IPS DF 6.9 (cell line): ENCODE results near the gene AGBL4.

Source experiments
- DNase-seq: peaks from one replicate; pipeline ENCODE4 v3.0.0-alpha.2; 2013; ENCODE audit warnings: low read depth, low spot score
- H3K27ac ChIP-seq: one replicate; pipeline ENCODE4 v1.5.1; 2013; ENCODE audit warnings: low read length, control low read depth
- H3K27me3 ChIP-seq: 2 replicates; pipeline ENCODE4 v1.6.1; 2013; ENCODE audit warnings: mild to moderate bottlenecking, low read length; ENCODE audit not compliant: control insufficient read depth, insufficient read depth
- H3K36me3 ChIP-seq: 2 replicates; pipeline ENCODE4 v1.6.1; 2013; ENCODE audit warnings: low read length; ENCODE audit not compliant: control insufficient read depth, insufficient read depth
- H3K4me1 ChIP-seq: 2 replicates; pipeline ENCODE4 v1.6.1; 2013; ENCODE audit warnings: low read length; ENCODE audit not compliant: control insufficient read depth, insufficient read depth
- H3K4me3 ChIP-seq: 2 replicates; pipeline ENCODE4 v1.5.1; 2013; ENCODE audit warnings: mild to moderate bottlenecking, low read length
- H3K9me3 ChIP-seq: 2 replicates; pipeline ENCODE4 v1.6.1; 2013; ENCODE audit warnings: low read length, inconsistent platforms; ENCODE audit not compliant: control insufficient read depth, insufficient read depth
- whole genome bisulfite sequencing: extraction: QIAGEN DNeasy Blood & Tissue Kit; methylation state at CpG from one replicate; pipeline ENCODE4 v1.1.7; 2013; ENCODE audit warnings: mixed read lengths, missing lambda C conversion rate; ENCODE audit not compliant: insufficient read length, insufficient coverage; 5-methylcytosine and 5-hydroxymethylcytosine counted together

AGBL4 gene

DNA sequence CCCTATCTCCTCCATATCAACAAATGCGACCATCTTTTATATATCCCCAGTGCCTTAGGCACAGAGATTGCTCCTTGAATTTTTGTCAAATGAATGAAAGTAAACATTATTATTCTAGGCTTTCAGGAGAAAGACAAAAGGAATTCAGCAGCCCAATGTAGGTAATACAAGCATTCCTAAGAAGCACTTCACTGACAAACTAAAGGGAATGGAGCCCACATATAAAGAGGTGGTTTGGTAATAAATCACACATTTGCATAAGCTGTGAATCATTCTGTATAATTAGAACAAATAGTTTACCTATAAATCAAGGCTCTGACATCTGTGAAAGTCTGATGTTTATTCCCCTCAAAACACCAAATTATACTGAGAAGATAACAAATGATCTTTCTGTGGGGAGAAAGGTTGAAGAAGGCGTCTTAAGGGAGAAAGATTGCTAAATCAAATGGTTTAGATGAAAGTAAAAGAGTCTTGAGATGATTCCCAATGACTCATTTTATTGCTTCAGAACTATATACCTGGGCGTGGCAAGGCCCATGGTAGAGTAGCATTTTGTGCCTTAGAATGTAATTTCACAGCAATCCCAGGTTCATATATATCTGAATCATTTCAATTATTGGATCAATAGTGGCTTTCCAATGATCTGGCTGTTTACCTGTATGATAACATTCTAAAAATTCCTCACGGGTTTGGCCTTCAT lies 558.1 kb downstream of the AGBL4 start:
- no peaks in the 10 kb centered on the region for H3K36me3 ChIP-seq
- no peaks in the 10 kb centered on the region for H3K4me1 ChIP-seq
- no peaks in the 10 kb centered on the region for H3K27me3 ChIP-seq
- no peak for DNase-seq
- peaks cover 2% of the 10 kb centered on the region; the same call in 1 of the 2 replicates for H3K9me3 ChIP-seq
- H3K4me3 ChIP-seq = no peak overlapping the region
- H3K27ac ChIP-seq = no peak overlapping the region
- no CpG with 5 or more reads among the region's 4 CpGs for WGBS

DNA sequence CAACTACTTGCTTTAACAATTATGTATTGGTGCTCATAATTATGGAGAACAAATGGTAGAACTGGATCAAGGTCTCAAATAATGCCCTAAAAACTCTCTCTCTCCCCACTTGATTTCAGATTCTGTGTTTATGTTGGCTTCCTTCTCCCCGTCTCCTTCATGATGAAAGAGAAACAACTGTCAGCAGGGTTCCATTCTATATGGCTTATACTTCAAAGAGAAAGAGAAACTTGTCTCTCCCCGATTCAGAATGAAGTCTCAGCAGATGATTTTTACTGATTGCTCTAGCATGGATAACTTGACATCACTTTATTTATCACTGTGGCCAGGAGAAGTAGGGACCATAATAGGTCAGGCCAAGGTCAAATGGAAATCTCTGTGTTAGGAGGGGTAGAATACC lies 575.6 kb downstream of the AGBL4 start:
- WGBS = no CpG with 5 or more reads among the region's 2 CpGs
- H3K9me3 ChIP-seq = peaks cover 9% of the 10 kb centered on the region

DNA sequence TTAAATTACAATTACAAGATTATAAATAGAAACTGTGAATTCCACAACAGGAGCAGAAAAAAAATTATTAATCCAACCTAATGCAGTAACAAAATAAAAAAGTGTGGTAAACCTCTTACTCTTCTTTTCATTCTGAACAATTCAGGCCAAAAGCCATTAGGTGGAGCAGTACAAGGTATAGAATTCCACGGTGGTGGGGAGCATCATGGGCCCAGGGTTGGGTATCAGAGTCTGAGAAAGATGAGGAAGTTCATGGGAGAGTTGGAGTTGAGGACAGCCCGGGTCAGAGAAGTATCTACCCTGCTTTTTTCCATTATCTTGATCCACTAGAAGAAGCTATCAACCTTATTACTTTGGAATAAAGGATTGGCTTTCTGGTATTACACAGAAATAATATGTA lies 586.9 kb downstream of the AGBL4 start:
- Histone ChIP-seq H3K36me3 (no peaks in the 10 kb centered on the region), H3K4me1 (no peaks in the 10 kb centered on the region), H3K27ac (no peak overlapping the region), H3K4me3 (no peak overlapping the region), H3K9me3 (peaks cover 1% of the 10 kb centered on the region), H3K27me3 (no peaks in the 10 kb centered on the region)
- no CpG with 5 or more reads among the region's 2 CpGs for WGBS
- DNase-seq = no peak

More for the DNA sequence above, 575.6 kb downstream of the AGBL4 start:
- H3K27ac ChIP-seq = no peak overlapping the region
- no peaks in the 10 kb centered on the region for H3K36me3 ChIP-seq
- no peaks in the 10 kb centered on the region for H3K4me1 ChIP-seq
- H3K27me3 ChIP-seq = no peaks in the 10 kb centered on the region
- no peak overlapping the region for H3K4me3 ChIP-seq
- no peak for DNase-seq

DNA sequence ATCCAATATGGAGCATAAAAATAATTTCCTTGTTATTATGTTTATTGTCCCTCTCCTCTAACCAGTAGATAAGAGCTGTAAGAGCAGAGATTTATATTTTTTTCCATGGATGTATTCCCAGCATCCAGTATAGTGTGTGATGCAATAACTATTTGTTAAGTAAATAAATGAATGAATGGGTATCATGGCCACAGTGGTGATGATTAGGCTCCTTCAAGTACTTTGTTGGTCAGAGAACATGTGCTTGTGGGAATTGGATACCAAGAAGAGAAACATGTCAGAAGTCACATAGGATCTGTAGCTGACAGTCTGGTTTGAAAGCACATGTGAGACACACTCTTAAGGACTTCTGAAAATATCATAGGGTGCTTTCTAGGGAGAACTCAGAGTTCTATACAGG lies 588.5 kb downstream of the AGBL4 start:
- no peak overlapping the region for H3K27ac ChIP-seq
- peaks cover 1% of the 10 kb centered on the region for H3K9me3 ChIP-seq
- H3K4me1 ChIP-seq = no peaks in the 10 kb centered on the region
- no peak overlapping the region for H3K4me3 ChIP-seq
- DNase-seq = no peak
- no peaks in the 10 kb centered on the region for H3K27me3 ChIP-seq
- no peaks in the 10 kb centered on the region for H3K36me3 ChIP-seq

DNA sequence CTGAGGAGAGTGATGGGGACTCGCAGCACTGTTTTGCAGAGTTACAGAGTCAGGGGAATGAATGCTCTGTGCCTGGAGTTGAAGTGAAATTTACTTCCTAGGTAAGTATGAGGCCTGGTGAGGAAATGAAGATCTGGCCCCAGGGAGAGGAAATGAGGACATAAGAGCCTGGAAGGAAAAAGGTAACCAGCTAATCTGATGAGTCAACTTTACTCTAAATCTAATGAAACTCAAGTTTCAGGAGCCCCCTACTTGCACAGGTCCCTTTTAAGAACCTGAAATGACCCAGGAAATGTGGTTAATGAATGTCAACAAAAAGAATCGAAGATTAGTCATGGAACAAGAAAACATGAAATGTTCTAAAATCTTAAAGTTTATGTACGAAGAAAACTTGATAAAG lies 599.0 kb downstream of the AGBL4 start:
- no peaks in the 10 kb centered on the region for H3K4me1 ChIP-seq
- no peak overlapping the region for H3K4me3 ChIP-seq
- H3K9me3 ChIP-seq = peaks cover 3% of the 10 kb centered on the region
- H3K27me3 ChIP-seq = no peaks in the 10 kb centered on the region
- no peak overlapping the region for H3K27ac ChIP-seq
- no peak for DNase-seq
- WGBS = no CpG with 5 or more reads among the region's 3 CpGs
- H3K36me3 ChIP-seq = no peaks in the 10 kb centered on the region

DNA sequence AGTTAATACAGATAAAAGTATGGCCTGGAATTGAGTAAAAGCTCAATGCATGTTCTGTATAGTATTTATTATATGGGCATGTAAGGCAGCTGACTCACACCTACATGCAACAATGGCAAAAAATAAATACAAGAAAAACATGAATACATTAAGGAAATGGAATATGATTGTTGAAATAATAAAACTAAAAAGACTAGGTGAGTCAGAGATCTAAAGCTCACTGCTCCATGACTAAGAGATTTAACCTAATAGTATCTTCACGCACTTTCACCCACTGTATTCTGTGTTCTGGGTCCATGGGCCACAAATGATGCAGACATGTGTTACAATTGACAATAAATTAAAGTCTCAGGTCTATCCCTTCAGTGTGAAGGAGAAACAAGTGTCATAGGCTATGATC lies 607.0 kb downstream of the AGBL4 start:
- no peak for DNase-seq
- H3K27me3 ChIP-seq = no peaks in the 10 kb centered on the region
- H3K4me1 ChIP-seq = no peaks in the 10 kb centered on the region
- no peak overlapping the region for H3K27ac ChIP-seq
- no peaks in the 10 kb centered on the region for H3K36me3 ChIP-seq
- H3K9me3 ChIP-seq = peaks cover 4% of the 10 kb centered on the region
- no peak overlapping the region for H3K4me3 ChIP-seq
- WGBS = no CpG with 5 or more reads among the region's 1 CpG

DNA sequence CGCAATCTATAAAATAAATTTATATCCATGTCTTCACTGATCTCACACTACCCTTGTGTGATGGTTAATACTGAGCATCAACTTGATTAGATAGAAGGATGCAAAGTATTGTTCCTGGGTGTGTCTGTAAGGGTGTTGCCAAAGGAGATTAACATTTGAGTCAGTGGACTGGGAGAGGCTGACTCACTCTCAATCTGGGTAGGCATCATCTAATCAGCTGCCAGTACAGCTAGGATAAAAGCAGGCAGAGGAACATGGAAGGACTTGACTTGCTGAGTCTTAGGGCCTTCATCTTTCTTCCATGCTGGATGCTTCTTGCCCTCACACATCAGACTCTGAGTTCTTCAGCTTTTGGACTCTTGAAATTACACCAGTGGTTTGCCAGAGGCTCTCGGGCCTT lies 615.4 kb downstream of the AGBL4 start:
- Histone ChIP-seq H3K36me3 (no peaks in the 10 kb centered on the region), H3K9me3 (peaks cover 6% of the 10 kb centered on the region), H3K27ac (no peak overlapping the region), H3K27me3 (no peaks in the 10 kb centered on the region), H3K4me1 (no peaks in the 10 kb centered on the region), H3K4me3 (no peak overlapping the region)
- no CpG with 5 or more reads among the region's 2 CpGs for WGBS
- no peak for DNase-seq

DNA sequence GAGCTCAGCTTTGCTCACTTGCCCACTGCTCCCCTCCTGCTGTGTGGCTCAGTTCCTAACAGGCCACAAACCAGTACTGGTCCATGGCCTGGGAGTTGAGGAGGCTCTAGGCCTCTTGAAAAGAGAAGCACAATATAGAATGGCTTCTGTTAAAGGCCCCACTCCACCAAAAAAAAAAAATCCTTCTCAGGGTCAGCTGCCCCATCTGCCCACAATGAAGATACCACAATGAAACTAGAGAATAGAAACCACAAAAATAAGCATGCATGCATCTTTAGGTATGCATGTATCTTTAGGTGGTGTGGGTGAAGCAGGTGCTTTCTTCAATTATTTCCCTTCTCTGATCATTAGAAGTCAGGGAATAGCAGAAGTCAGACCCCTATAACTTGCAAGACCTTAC lies 626.7 kb downstream of the AGBL4 start:
- Histone ChIP-seq H3K27ac (no peak overlapping the region), H3K27me3 (no peaks in the 10 kb centered on the region; the same call in 1 of the 2 replicates), H3K36me3 (no peaks in the 10 kb centered on the region), H3K9me3 (peaks cover 3% of the 10 kb centered on the region; the same call in 1 of the 2 replicates), H3K4me3 (no peak overlapping the region), H3K4me1 (no peaks in the 10 kb centered on the region)
- no peak for DNase-seq

DNA sequence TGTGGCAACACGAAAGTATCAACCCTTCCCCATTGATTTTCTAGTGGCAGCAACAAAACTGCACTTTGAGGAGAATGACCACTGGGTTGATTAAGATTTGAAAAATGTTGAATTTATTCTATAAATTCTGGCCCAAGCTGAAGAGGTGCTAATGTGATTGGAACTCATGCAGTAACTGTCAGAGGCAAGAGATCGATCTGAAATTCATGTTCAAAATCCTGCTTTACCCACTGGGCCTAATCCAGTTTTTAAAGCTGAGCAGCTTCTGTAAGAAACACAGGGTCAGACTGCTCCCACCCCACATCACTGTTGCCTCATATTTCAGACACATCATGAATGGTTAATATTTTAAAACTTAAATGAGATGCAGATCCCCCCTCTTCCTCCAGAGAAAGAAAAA lies 629.6 kb downstream of the AGBL4 start:
- Histone ChIP-seq H3K27me3 (no peaks in the 10 kb centered on the region; the same call in 1 of the 2 replicates), H3K4me1 (no peaks in the 10 kb centered on the region), H3K36me3 (no peaks in the 10 kb centered on the region), H3K27ac (no peak overlapping the region), H3K9me3 (peaks cover 3% of the 10 kb centered on the region; the same call in 1 of the 2 replicates), H3K4me3 (no peak overlapping the region)
- WGBS = no CpG with 5 or more reads among the region's 2 CpGs
- no peak for DNase-seq

DNA sequence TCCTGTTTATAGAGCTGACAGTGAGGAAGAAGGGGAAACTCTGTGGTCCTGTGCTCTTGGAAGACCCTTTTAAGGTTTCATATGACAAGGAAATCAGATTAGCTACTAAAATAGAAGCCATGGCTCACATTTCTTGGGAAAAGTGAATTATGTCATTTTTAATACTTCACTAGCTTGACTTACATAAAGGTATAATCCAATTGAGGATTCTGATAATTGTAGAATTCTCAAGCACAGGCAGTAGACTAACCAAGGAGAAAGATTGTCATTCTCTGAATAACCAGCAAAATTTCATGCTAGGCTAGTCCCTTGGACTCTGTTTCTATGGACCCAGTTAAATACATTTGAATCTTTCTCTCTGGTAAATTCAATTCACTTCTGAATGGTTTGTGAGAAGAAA lies 634.1 kb downstream of the AGBL4 start:
- no peak for DNase-seq

DNA sequence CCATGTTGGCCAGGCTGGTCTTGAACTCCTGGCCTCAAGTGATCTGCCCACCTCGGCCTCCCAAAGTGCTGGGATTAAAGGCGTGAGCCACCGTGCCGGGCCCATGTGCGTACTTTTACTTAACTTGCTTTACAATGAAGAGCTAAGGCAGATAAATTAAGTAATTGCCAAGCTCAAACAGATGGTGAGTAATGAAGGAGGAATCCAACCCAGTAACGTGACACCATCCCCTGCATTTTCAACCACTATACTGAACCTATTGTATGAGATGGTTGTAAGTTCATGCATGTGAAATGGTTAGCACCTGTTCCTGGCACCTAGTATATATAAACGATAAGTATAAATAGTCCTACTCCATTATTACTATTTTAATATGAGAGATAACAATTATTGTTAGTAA lies 659.1 kb downstream of the AGBL4 start:
- no CpG with 5 or more reads among the region's 7 CpGs for WGBS
- DNase-seq = no peak
- Histone ChIP-seq H3K36me3 (no peaks in the 10 kb centered on the region), H3K4me3 (no peak overlapping the region), H3K27ac (no peak overlapping the region), H3K4me1 (no peaks in the 10 kb centered on the region), H3K27me3 (no peaks in the 10 kb centered on the region), H3K9me3 (peaks cover 2% of the 10 kb centered on the region)

More for the DNA sequence above, 634.1 kb downstream of the AGBL4 start:
- no peaks in the 10 kb centered on the region for H3K4me1 ChIP-seq
- H3K27ac ChIP-seq = no peak overlapping the region
- H3K27me3 ChIP-seq = no peaks in the 10 kb centered on the region; the same call in 1 of the 2 replicates
- H3K9me3 ChIP-seq = no peaks in the 10 kb centered on the region; the same call in 1 of the 2 replicates
- no peak overlapping the region for H3K4me3 ChIP-seq
- H3K36me3 ChIP-seq = no peaks in the 10 kb centered on the region
